PC-9 (cell line): ENCODE results near the gene HTRA2.

Experiments
- EZH2 ChIP-seq: fragments of 200-600 bp; sonication (generic); IDR thresholded peaks from 2 replicates; pipeline ENCODE4 v1.8.0; 2017; ENCODE audit warnings: antibody characterized with exemption, low read depth
- TF ChIP-seq, protein P1 (sequence below): fragments of 200-600 bp; sonication (generic); conservative IDR thresholded peaks from 2 replicates; pipeline ENCODE4 v1.6.1; 2017; ENCODE audit warnings: mixed run types, antibody characterized with exemption, mild to moderate bottlenecking, moderate library complexity

DNA sequence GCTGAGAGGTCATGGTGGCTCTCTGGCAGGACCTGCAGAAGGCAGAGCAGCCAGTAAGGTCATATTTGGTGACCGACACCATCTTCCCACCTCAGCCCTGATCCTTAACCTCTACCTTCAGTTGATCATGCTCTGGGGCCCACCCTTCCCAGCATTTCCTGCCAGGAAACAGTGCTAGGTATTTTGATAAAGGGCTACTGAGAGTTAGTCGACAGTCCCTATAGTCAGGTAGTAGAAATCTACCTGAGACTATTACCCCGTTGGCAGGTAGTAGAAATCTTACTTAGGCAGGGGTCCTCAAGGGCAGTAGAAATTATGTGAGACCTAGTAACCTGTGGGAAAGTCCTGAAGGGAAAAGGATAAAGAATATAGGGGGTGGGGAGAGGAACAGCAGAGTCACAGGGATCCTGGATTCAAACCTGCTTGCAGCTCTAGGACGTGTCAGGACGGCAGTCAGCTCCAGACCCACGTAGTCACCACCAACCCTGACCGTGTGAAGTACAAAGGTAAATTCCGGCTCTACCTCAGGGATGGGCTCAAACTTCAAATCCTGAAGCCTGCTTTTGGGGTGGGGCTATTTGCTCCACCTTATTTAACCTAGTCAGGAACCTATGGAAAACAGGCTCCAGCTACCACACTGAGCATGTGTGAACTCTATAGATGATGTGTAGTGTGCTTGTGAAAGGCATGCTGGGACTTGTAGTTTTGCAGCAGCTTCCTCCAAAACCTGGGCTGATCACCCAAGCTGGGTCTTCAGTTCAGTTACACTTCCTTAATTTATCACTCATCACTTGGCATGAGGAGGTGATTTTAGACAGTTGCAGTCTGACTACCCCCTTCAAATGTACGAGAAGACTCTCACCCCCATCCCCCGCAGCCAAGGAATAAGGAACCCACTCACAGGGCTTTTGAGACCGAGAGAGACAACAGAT, 3.8 kb upstream of the HTRA2 start, which contains the start of gene DQX1:
- TF ChIP-seq, protein P1, sequence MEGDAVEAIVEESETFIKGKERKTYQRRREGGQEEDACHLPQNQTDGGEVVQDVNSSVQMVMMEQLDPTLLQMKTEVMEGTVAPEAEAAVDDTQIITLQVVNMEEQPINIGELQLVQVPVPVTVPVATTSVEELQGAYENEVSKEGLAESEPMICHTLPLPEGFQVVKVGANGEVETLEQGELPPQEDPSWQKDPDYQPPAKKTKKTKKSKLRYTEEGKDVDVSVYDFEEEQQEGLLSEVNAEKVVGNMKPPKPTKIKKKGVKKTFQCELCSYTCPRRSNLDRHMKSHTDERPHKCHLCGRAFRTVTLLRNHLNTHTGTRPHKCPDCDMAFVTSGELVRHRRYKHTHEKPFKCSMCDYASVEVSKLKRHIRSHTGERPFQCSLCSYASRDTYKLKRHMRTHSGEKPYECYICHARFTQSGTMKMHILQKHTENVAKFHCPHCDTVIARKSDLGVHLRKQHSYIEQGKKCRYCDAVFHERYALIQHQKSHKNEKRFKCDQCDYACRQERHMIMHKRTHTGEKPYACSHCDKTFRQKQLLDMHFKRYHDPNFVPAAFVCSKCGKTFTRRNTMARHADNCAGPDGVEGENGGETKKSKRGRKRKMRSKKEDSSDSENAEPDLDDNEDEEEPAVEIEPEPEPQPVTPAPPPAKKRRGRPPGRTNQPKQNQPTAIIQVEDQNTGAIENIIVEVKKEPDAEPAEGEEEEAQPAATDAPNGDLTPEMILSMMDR = no peak
- no peak for TF ChIP-seq EZH2
